Peyer's patch (tissue), 4 donors: ENCODE measurements around the gene ERO1A. TPM values are rescaled to one million over a fixed set of nuclear protein-coding genes. Genes with fewer than 3 reads are reported as not detected.

Experiments
- DNase-seq, 3 donors: peaks; one replicate each; pipeline ENCODE4 v3.0.0-alpha.2; 2017 to 2019
- H3K27ac ChIP-seq, 4 donors: fragments of 200-600 bp; sonication (generic); one replicate each; pipeline ENCODE4 v1.5.1; 2016 to 2019
- H3K27me3 ChIP-seq, 2 donors: fragments of 200-600 bp; sonication (generic); one replicate each; pipeline ENCODE4 v1.5.1; 2019
- H3K36me3 ChIP-seq, 3 donors: fragments of 200-600 bp; sonication (generic); one replicate each; pipeline ENCODE4 v1.5.1; 2016 to 2019
- H3K4me1 ChIP-seq, 4 donors: fragments of 200-600 bp; sonication (generic); one replicate each; pipeline ENCODE4 v1.5.1; 2016 to 2019
- H3K4me3 ChIP-seq, 4 donors: fragments of 200-600 bp; sonication (generic); 1 replicate in 3 of 4; 2 replicates in 1 of 4; pipeline ENCODE4 v1.5.1; 2016 to 2019; ENCODE audit warnings: mild to moderate bottlenecking in 1 of 4
- H3K9me3 ChIP-seq, 4 donors: fragments of 200-600 bp; sonication (generic); one replicate each; pipeline ENCODE4 v1.5.1; 2016 to 2019; ENCODE audit warnings: mild to moderate bottlenecking in 1 of 4
- CTCF ChIP-seq, 6 experiments: fragments of 450-650 bp in 4 of 6; fragments of 200-600 bp in 2 of 6; sonication (generic) in 1 of 6; IDR thresholded peaks; one replicate each; pipeline ENCODE4 v1.5.1; 2017 to 2019; ENCODE audit warnings: antibody characterized with exemption in 6 of 6, mild to moderate bottlenecking in 3 of 6, moderate library complexity in 1 of 6
- POLR2A ChIP-seq, 2 donors: fragments of 450-650 bp; IDR thresholded peaks; one replicate each; pipeline ENCODE4 v1.5.1; 2017; ENCODE audit warnings: antibody characterized with exemption in 2 of 2, mild to moderate bottlenecking in 2 of 2, moderate library complexity in 2 of 2
- total RNA-seq, 4 donors: library from RNA; depleted of rRNA; stranded (reverse); fragments of >200 nt; gene quantifications; one replicate each; pipeline ENCODE4 v1.1.0, GENCODE V29; 2016

ERO1A gene
- total RNA-seq, 4 donors from 2014 or later, result 30.5 to 54.3 (median 35.1) TPM

- no peak for TF ChIP-seq POLR2A (IDR thresholded peaks at IDR 0.05)
- no peaks in the 10 kb centered on the region for H3K27me3 ChIP-seq
- no peaks in the 10 kb centered on the region for H3K9me3 ChIP-seq
- H3K27ac ChIP-seq, result no peak overlapping the region
- H3K36me3 ChIP-seq, result peaks cover 0 to 18% (median 0%) of the 10 kb centered on the region in 3 donors
- no peak for DNase-seq
- H3K4me1 ChIP-seq, result no peaks in the 10 kb centered on the region
- H3K4me3 ChIP-seq, result no peak overlapping the region
Observed at GRCh38 chr14:52683985-52684520, 11.3 kb downstream of the ERO1A start.

- Histone ChIP-seq H3K9me3 (no peaks in the 10 kb centered on the region), H3K4me1 (no peaks in the 10 kb centered on the region), H3K27me3 (no peaks in the 10 kb centered on the region), H3K36me3 (peaks cover 0 to 49% (median 0%) of the 10 kb centered on the region in 3 donors), H3K27ac (no peak overlapping the region), H3K4me3 (no peak overlapping the region)
- DNase-seq, result no peak
- TF ChIP-seq POLR2A (IDR thresholded peaks at IDR 0.05) (no peak), CTCF (IDR thresholded peaks at IDR 0.05) (peak in 5 of 6 experiments; percentile 22 to 52 (median 43))
Observed at GRCh38 chr14:52678591-52678990, 16.8 kb downstream of the ERO1A start.

GRCh38 chr14:52663850-52664249 lies 31.5 kb downstream of the ERO1A start:
- Histone ChIP-seq H3K36me3 (peaks cover 0 to 30% (median 0%) of the 10 kb centered on the region in 3 donors), H3K27me3 (no peaks in the 10 kb centered on the region), H3K4me1 (no peaks in the 10 kb centered on the region), H3K9me3 (no peaks in the 10 kb centered on the region), H3K27ac (no peak overlapping the region), H3K4me3 (no peak overlapping the region)
- DNase-seq, result no peak
- TF ChIP-seq CTCF (IDR thresholded peaks at IDR 0.05), result no peak
- no peak for TF ChIP-seq POLR2A (IDR thresholded peaks at IDR 0.05)

- no peak for TF ChIP-seq CTCF (IDR thresholded peaks at IDR 0.05)
- TF ChIP-seq POLR2A (IDR thresholded peaks at IDR 0.05), result no peak
- H3K27ac ChIP-seq, result no peak overlapping the region
- no peaks in the 10 kb centered on the region for H3K4me1 ChIP-seq
- no peak for DNase-seq
- H3K27me3 ChIP-seq, result no peaks in the 10 kb centered on the region
- no peaks in the 10 kb centered on the region for H3K9me3 ChIP-seq
- H3K36me3 ChIP-seq, result peaks cover 0 to 30% (median 0%) of the 10 kb centered on the region in 3 donors
- no peak overlapping the region for H3K4me3 ChIP-seq
Observed at GRCh38 chr14:52661314-52661713, 34.0 kb downstream of the ERO1A start.

- TF ChIP-seq POLR2A (IDR thresholded peaks at IDR 0.05), result no peak
- TF ChIP-seq CTCF (IDR thresholded peaks at IDR 0.05), result no peak
Observed at GRCh38 chr14:52660832-52661231, 34.5 kb downstream of the ERO1A start.

GRCh38 chr14:52660325-52660724 lies 35.0 kb downstream of the ERO1A start:
- Histone ChIP-seq H3K36me3 (peaks cover 0 to 24% (median 0%) of the 10 kb centered on the region in 3 donors), H3K4me1 (no peaks in the 10 kb centered on the region), H3K27ac (no peak overlapping the region), H3K9me3 (no peaks in the 10 kb centered on the region), H3K27me3 (no peaks in the 10 kb centered on the region), H3K4me3 (no peak overlapping the region)
- no peak for DNase-seq
- no peak for TF ChIP-seq CTCF (IDR thresholded peaks at IDR 0.05)
- TF ChIP-seq POLR2A (IDR thresholded peaks at IDR 0.05), result no peak

More at GRCh38 chr14:52660832-52661231, 34.5 kb downstream of the ERO1A start:
- H3K9me3 ChIP-seq, result no peaks in the 10 kb centered on the region
- H3K27me3 ChIP-seq, result no peaks in the 10 kb centered on the region
- DNase-seq, result no peak
- H3K4me3 ChIP-seq, result no peak overlapping the region
- H3K36me3 ChIP-seq, result peaks cover 0 to 26% (median 0%) of the 10 kb centered on the region in 3 donors
- H3K4me1 ChIP-seq, result no peaks in the 10 kb centered on the region
- no peak overlapping the region for H3K27ac ChIP-seq
